Fibroblast of pulmonary artery (primary cell): ENCODE data around the gene NSDHL.
"Not testable (repeated sequence)": the region's sequence is repeated elsewhere in the genome, so short reads cannot be mapped to it uniquely, and the experiment has no call there.

ENCODE experiments used
- DNase-seq: peaks from one replicate; pipeline ENCODE4 v3.0.0-alpha.2; 2010; ENCODE audit warnings: low read depth
- H3K4me3 ChIP-seq: replicated peaks from 2 replicates; pipeline ENCODE4 v1.5.1; 2011; ENCODE audit warnings: low read depth, mild to moderate bottlenecking, control low read depth, low read length, moderate library complexity
- CTCF ChIP-seq: IDR thresholded peaks from 2 replicates; pipeline ENCODE4 v1.5.1; 2011; ENCODE audit warnings: mild to moderate bottlenecking, control low read depth, low read length, inconsistent platforms; ENCODE audit errors: missing control alignments

The NSDHL gene

GRCh38 chrX:152824841-152825374 lies 6.0 kb upstream of the NSDHL start:
- TF ChIP-seq CTCF, result no peak
- DNase-seq, result no peak
- H3K4me3 ChIP-seq, result no peak overlapping the region

- no peak for DNase-seq
- no peak for TF ChIP-seq CTCF
- peak overlapping the region; percentile 74 for H3K4me3 ChIP-seq
Measured at GRCh38 chrX:152831391-152831790, 528 bp downstream of the NSDHL start.

- no peak for TF ChIP-seq CTCF
- no peak for DNase-seq
- H3K4me3 ChIP-seq, result no peak overlapping the region
Measured at GRCh38 chrX:152832520-152832919, 1.7 kb downstream of the NSDHL start.

- no peak for TF ChIP-seq CTCF
- DNase-seq, result no peak
- no peak overlapping the region for H3K4me3 ChIP-seq
Measured at GRCh38 chrX:152833378-152833777, 2.5 kb downstream of the NSDHL start.

GRCh38 chrX:152835470-152835869 lies 4.6 kb downstream of the NSDHL start:
- not testable (repeated sequence) for H3K4me3 ChIP-seq, DNase-seq

- no peak for DNase-seq
- no peak overlapping the region for H3K4me3 ChIP-seq
- TF ChIP-seq CTCF, result no peak
Measured at GRCh38 chrX:152842772-152843338, 12.0 kb downstream of the NSDHL start.

- no peak for DNase-seq
- no peak for TF ChIP-seq CTCF
- H3K4me3 ChIP-seq, result no peak overlapping the region
Measured at GRCh38 chrX:152843852-152844251, 13.0 kb downstream of the NSDHL start.

GRCh38 chrX:152844256-152844655 lies 13.4 kb downstream of the NSDHL start:
- H3K4me3 ChIP-seq, result no peak overlapping the region
- no peak for DNase-seq
- no peak for TF ChIP-seq CTCF
